B cell (primary cell): ENCODE data around the gene CCDC102A. TPM values are rescaled to one million over a fixed set of nuclear protein-coding genes. Genes with fewer than 3 reads are reported as not detected.

ENCODE experiments used
- ATAC-seq: fragments of 200-7000 bp; cut with Tn5 transposase; one replicate; pipeline ENCODE4 v1.10.0; 2021; ENCODE audit warnings: low read depth, mild to moderate bottlenecking, moderate number of reproducible peaks, moderate library complexity
- CTCF ChIA-PET: fragments of 350-600 bp; sonication (Branson Sonifier 250); formaldehyde crosslinking; loops from one replicate; lab custom pipeline; 2021; ENCODE audit warnings: antibody characterized with exemption, inconsistent platforms; lab: Charles Lee
- POLR2A ChIA-PET: fragments of 350-600 bp; sonication (Branson Sonifier 250); formaldehyde crosslinking; loops from one replicate; lab custom pipeline; 2021; ENCODE audit warnings: antibody characterized with exemption; lab: Charles Lee
- DNase-seq: peaks from one replicate; pipeline ENCODE4 v3.0.0; 2013
- H2AFZ ChIP-seq: 2 replicates; pipeline ENCODE4 v1.6.1; 2012; ENCODE audit warnings: mild to moderate bottlenecking, low read depth, low read length; ENCODE audit not compliant: insufficient read depth, poor library complexity, severe bottlenecking
- H3K27ac ChIP-seq, 2 donors: 1 replicate in 1 of 2; 2 replicates in 1 of 2; pipeline ENCODE4 v1.5.1; 2012 to 2013; ENCODE audit warnings: low read length in 2 of 2, mild to moderate bottlenecking in 2 of 2, moderate library complexity in 1 of 2
- H3K27me3 ChIP-seq, 4 experiments: fragments of 200-600 bp in 1 of 4; sonication (generic) in 1 of 4; replicated peaks in 1 of 4; 1 replicate in 2 of 4; 2 replicates in 2 of 4; pipeline versions ENCODE4 v1.6.1 to v1.7.0; 2013 to 2016; ENCODE audit warnings: low read length in 3 of 4, mild to moderate bottlenecking in 2 of 4, mixed read lengths in 1 of 4, moderate library complexity in 1 of 4; ENCODE audit not compliant: insufficient read depth in 4 of 4, control insufficient read depth in 3 of 4; ENCODE audit errors: control extremely low read depth in 1 of 4
- H3K36me3 ChIP-seq, 2 experiments: replicated peaks in 1 of 2; 1 replicate in 1 of 2; 2 replicates in 1 of 2; pipeline versions ENCODE4 v1.6.1 to v1.7.1; 2013; ENCODE audit warnings: low read length in 1 of 2; ENCODE audit not compliant: insufficient read depth in 2 of 2, control insufficient read depth in 1 of 2; ENCODE audit errors: control extremely low read depth in 1 of 2, extremely low read depth in 1 of 2
- H3K4me1 ChIP-seq, 2 donors: fragments of 200-600 bp in 1 of 2; sonication (generic) in 1 of 2; 1 replicate in 1 of 2; 2 replicates in 1 of 2; pipeline versions ENCODE4 v1.5.1 to v1.6.1; 2013 to 2017; ENCODE audit warnings: low read length in 2 of 2; ENCODE audit not compliant: control insufficient read depth in 2 of 2, insufficient read depth in 2 of 2
- H3K4me2 ChIP-seq: replicated peaks from 2 replicates; pipeline ENCODE3; 2012; ENCODE audit warnings: mild to moderate bottlenecking, low read depth, low read length; ENCODE audit not compliant: poor library complexity, severe bottlenecking
- H3K4me3 ChIP-seq, 5 experiments: fragments of 200-600 bp in 1 of 5; sonication (generic) in 1 of 5; 1 replicate in 3 of 5; 2 replicates in 2 of 5; pipeline versions ENCODE4 v1.5.1 to v1.7.0; 2011 to 2016; ENCODE audit warnings: low read length in 4 of 5, mild to moderate bottlenecking in 4 of 5, low read depth in 2 of 5, control low read depth in 1 of 5, moderate library complexity in 1 of 5; ENCODE audit not compliant: insufficient read depth in 1 of 5; ENCODE audit errors: control extremely low read depth in 1 of 5, extremely low read depth in 1 of 5
- H3K79me2 ChIP-seq: fragments of 200-600 bp; sonication (generic); one replicate; pipeline ENCODE4 v1.6.0; 2016; ENCODE audit warnings: low read length; ENCODE audit not compliant: control insufficient read depth, insufficient read depth
- H3K9ac ChIP-seq: fragments of 200-600 bp; sonication (generic); 2 replicates; pipeline ENCODE4 v1.6.1; 2017; ENCODE audit warnings: mild to moderate bottlenecking, low read length, moderate library complexity
- H3K9me3 ChIP-seq, 3 donors: one replicate each; pipeline versions ENCODE4 v1.6.1 to v1.7.1; 2013; ENCODE audit warnings: low read length in 2 of 3; ENCODE audit not compliant: control insufficient read depth in 2 of 3, insufficient read depth in 1 of 3; ENCODE audit errors: control extremely low read depth in 1 of 3
- H4K20me1 ChIP-seq: 2 replicates; pipeline ENCODE4 v1.6.0; 2012; ENCODE audit warnings: mild to moderate bottlenecking, low read length; ENCODE audit not compliant: insufficient read depth, control insufficient read depth, poor library complexity, severe bottlenecking
- H3K27ac Mint-ChIP-seq: one replicate; pipeline ENCODE4 v1.8.0; 2021; ENCODE audit warnings: mixed read lengths
- H3K27me3 Mint-ChIP-seq: one replicate; pipeline ENCODE4 v1.8.0; 2021; ENCODE audit warnings: mixed read lengths
- H3K4me1 Mint-ChIP-seq: one replicate; pipeline ENCODE4 v1.8.0; 2021; ENCODE audit warnings: mixed read lengths
- H3K4me3 Mint-ChIP-seq: one replicate; pipeline ENCODE4 v1.8.0; 2021; ENCODE audit warnings: mixed read lengths
- H3K9me3 Mint-ChIP-seq: one replicate; pipeline ENCODE4 v1.8.0; 2022; ENCODE audit warnings: mixed read lengths; ENCODE audit not compliant: insufficient read depth
- CTCF ChIP-seq: fragments of 200-600 bp; IDR thresholded peaks from one replicate; pipeline ENCODE4 v1.8.0; 2022; ENCODE audit warnings: antibody characterized with exemption, mild to moderate bottlenecking
- EZH2 ChIP-seq: IDR thresholded peaks from 2 replicates; pipeline ENCODE4 v1.6.1; 2012; ENCODE audit warnings: borderline replicate concordance, low read depth, mild to moderate bottlenecking, moderate library complexity, low read length; ENCODE audit not compliant: insufficient read depth, poor library complexity, severe bottlenecking
- WGBS: methylation state at CpG from one replicate; pipeline ENCODE4 v1.1.5; 2013; ENCODE audit warnings: missing lambda C conversion rate; ENCODE audit not compliant: insufficient coverage; 5-methylcytosine and 5-hydroxymethylcytosine counted together
- intact Hi-C: fragments of 100-400 bp; cut with micrococcal nuclease; formaldehyde crosslinking; loops from one replicate; pipeline ENCODE4 v1.10.0; 2022
- polyA plus RNA-seq: library from polyadenylated mRNA; depleted of rRNA; stranded (reverse); fragments of >200 nt; gene quantifications from 2 replicates; pipeline ENCODE4 v1.2.3, GENCODE V29; 2012
- total RNA-seq, 2 donors: library from RNA; stranded (reverse); fragments of 120-200 nt in 1 of 2; gene quantifications; 1 replicate in 1 of 2; 2 replicates in 1 of 2; pipeline versions ENCODE4 v1.2.3 to v1.2.4, GENCODE V29; 2013 to 2022

Gene CCDC102A
- total and polyA plus RNA-seq, 2 donors (not counting 1 experiment from before 2014, with no cell fraction given): 14.5 to 14.7 TPM

DNA sequence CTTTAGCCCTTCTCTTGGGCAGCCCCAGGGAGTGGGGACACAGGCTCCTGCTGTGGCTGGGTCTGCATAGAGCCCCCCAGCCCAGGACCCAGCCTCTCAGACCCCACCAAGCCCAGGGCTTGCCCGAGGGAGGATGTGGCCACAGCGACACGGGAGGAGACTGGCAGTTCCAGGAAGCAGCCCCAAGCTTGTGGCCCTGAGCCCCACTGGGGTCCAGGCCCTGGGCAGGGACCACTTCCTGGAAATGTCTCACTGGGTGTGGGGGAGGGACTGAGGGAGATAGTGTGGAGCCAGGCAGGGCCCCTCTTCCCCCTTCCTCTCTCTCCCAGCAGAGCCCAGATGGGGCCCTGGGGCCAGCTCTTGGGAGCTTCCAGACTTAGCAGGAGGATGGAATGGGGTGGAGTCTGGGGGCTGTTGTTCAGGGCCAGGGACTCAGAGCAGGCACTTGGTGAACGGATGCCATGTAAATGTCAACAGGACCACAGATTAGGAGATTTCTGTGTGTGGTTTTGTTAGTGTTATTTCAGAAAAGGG is 41.4 kb upstream of the CCDC102A start:
- H3K4me2 ChIP-seq: no peak overlapping the region
- no peak overlapping the region for H3K4me3 ChIP-seq
- ChIA-PET POLR2A (no interaction called here), CTCF (interaction anchor here (1.1 to 5.7 kb wide), 9 partner anchors 25 to 429 kb away, joined by 3 to 111 read pairs (median 7); partner anchors contain the start of gene CCDC102A)
- no peak for ATAC-seq
- TF ChIP-seq CTCF: no peak
- no peak for TF ChIP-seq EZH2
- DNase-seq: no peak
- H2AFZ ChIP-seq: no peak overlapping the region
- WGBS: 6% methylated on average over 4 of the region's 4 CpGs
- no peaks in the 10 kb centered on the region for H3K27me3 ChIP-seq
- Mint-ChIP-seq H3K27ac (peak overlapping the region; percentile 82), H3K9me3 (peaks cover 3% of the 10 kb centered on the region), H3K4me1 (peaks cover 18% of the 10 kb centered on the region), H3K27me3 (no peaks in the 10 kb centered on the region), H3K4me3 (no peak overlapping the region)
- peaks cover 0 to 30% of the 10 kb centered on the region in 2 experiments for H3K36me3 ChIP-seq
- no peak overlapping the region for H3K9ac ChIP-seq
- peak overlapping the region in 1 of 2 donors; percentile 30 for H3K27ac ChIP-seq
- no peaks in the 10 kb centered on the region for H3K79me2 ChIP-seq
- peaks cover 21% of the 10 kb centered on the region for H4K20me1 ChIP-seq
- H3K4me1 ChIP-seq: peaks cover 0 to 7% of the 10 kb centered on the region in 2 donors
- H3K9me3 ChIP-seq: peaks cover 0 to 3% (median 0%) of the 10 kb centered on the region in 3 donors
- intact Hi-C loops: loop anchor here (2.0 to 10.0 kb wide), 3 partner anchors 47 to 147 kb away; no protein-coding TSS in a partner anchor

DNA sequence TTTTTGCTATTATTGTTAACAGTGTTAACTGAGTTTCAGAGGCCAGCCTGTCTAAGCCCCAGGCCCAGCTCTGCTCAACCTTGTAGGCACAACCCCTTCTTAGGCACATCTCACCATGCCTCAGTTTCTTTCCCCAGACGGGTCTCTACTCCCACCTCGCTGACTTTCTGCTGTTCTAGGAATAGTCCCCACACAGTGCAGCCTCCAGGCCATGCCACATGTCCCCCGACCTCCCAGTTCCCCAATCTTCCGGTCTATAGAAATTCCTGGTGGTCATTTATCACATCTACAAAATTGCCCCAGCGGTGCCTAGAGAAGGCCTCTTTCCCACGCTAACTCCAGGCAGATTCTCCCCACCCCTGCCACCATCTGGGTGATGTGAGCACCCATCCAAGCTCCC is 40.8 kb upstream of the CCDC102A start:
- Histone ChIP-seq H3K4me3 (no peak overlapping the region), H3K9ac (no peak overlapping the region), H2AFZ (no peak overlapping the region), H3K27ac (peak overlapping the region in 1 of 2 donors; percentile 30), H3K36me3 (peaks cover 0 to 35% of the 10 kb centered on the region in 2 experiments), H3K4me2 (no peak overlapping the region), H3K9me3 (peaks cover 0 to 3% (median 0%) of the 10 kb centered on the region in 3 donors), H4K20me1 (peaks cover 21% of the 10 kb centered on the region), H3K79me2 (no peaks in the 10 kb centered on the region), H3K27me3 (no peaks in the 10 kb centered on the region), H3K4me1 (peaks cover 0 to 7% of the 10 kb centered on the region in 2 donors)
- TF ChIP-seq CTCF: no peak
- no peak for TF ChIP-seq EZH2
- H3K27ac Mint-ChIP-seq: peak overlapping the region; percentile 32
- intact Hi-C loops: loop anchor here (2.0 to 10.0 kb wide), 3 partner anchors 46 to 148 kb away; no protein-coding TSS in a partner anchor
- no peak for DNase-seq
- ChIA-PET CTCF (interaction anchor here (0.7 to 5.7 kb wide), 26 partner anchors 12 to 429 kb away, joined by 3 to 111 read pairs (median 6); partner anchors contain the start of genes ADGRG5, CCDC102A, KATNB1 and POLR2C), POLR2A (interaction anchor here (0.8 to 1.0 kb wide), 2 partner anchors 45 to 277 kb away, joined by 3 to 4 read pairs; no protein-coding TSS in a partner anchor)
- no peak for ATAC-seq
- 97% methylated on average over 6 of the region's 6 CpGs for WGBS
- peaks cover 18% of the 10 kb centered on the region for H3K4me1 Mint-ChIP-seq
- H3K4me3 Mint-ChIP-seq: no peak overlapping the region
- H3K9me3 Mint-ChIP-seq: peaks cover 3% of the 10 kb centered on the region
- H3K27me3 Mint-ChIP-seq: no peaks in the 10 kb centered on the region
